Endothelial cell of umbilical vein (primary cell): ENCODE measurements around the gene CFAP46. TPM values are rescaled to one million over a fixed set of nuclear protein-coding genes. Genes with fewer than 3 reads are reported as not detected.

Source experiments
- BruUV-seq: library from RNA; stranded (reverse); fragments of 400-500 nt; replicated peaks from 2 replicates; lab custom pipeline; 2021; lab: Mats Ljungman, UMichigan
- CTCF ChIA-PET: fragments of 300-600, 350-600 bp; sonication (Branson Sonifier 250); formaldehyde crosslinking; loops from one replicate; lab custom pipeline; 2021; ENCODE audit warnings: antibody characterized with exemption, inconsistent platforms; lab: Charles Lee
- POLR2A ChIA-PET: fragments of 300-600, 350-600 bp; sonication (Branson Sonifier 250); formaldehyde crosslinking; loops from one replicate; lab custom pipeline; 2021; ENCODE audit warnings: antibody characterized with exemption, inconsistent platforms; lab: Charles Lee
- DNase-seq: peaks from one replicate; pipeline ENCODE4 v3.0.0-alpha.2; 2011; ENCODE audit warnings: low read depth, low spot score
- FAIRE-seq: peaks from 2 replicates; lab custom pipeline; 2011; peaks lifted over from hg19 to GRCh38; lab: Jason Lieb, UNC
- H2AFZ ChIP-seq: 2 replicates; pipeline ENCODE4 v1.6.0; 2012; ENCODE audit warnings: low read depth, low read length, control low read depth, inconsistent platforms
- H3K27ac ChIP-seq: 2 replicates; pipeline ENCODE4 v1.5.1; 2011; ENCODE audit warnings: low read depth, mild to moderate bottlenecking, control low read depth, low read length, moderate library complexity; ENCODE audit not compliant: insufficient read depth
- H3K27me3 ChIP-seq, 2 experiments: 2 replicates each; pipeline versions ENCODE4 v1.6.0 to v1.6.1; 2011; ENCODE audit warnings: low read length in 2 of 2, mixed read lengths in 1 of 2; ENCODE audit not compliant: control insufficient read depth in 2 of 2, insufficient read depth in 2 of 2
- H3K36me3 ChIP-seq, 2 experiments: 2 replicates in 1 of 2; 3 replicates in 1 of 2; pipeline ENCODE4 v1.5.1; 2011; ENCODE audit warnings: low read length in 2 of 2, mild to moderate bottlenecking in 1 of 2, moderate library complexity in 1 of 2; ENCODE audit not compliant: control insufficient read depth in 2 of 2, insufficient read depth in 2 of 2; ENCODE audit errors: extremely low read depth in 1 of 2
- H3K4me1 ChIP-seq: 3 replicates; pipeline ENCODE4 v1.5.1; 2011; ENCODE audit warnings: mild to moderate bottlenecking, low read length; ENCODE audit not compliant: control insufficient read depth, insufficient read depth; ENCODE audit errors: extremely low read depth
- H3K4me2 ChIP-seq: 2 replicates; pipeline ENCODE4 v1.6.1; 2011; ENCODE audit warnings: low read length, control low read depth, mixed read lengths; ENCODE audit not compliant: insufficient read depth
- H3K4me3 ChIP-seq, 3 experiments: fragments of 200-600 bp in 1 of 3; sonication (generic), shearing (Covaris generic) in 1 of 3; replicated peaks in 1 of 3; 2 replicates each; pipeline ENCODE4 v1.5.1; 2011 to 2016; ENCODE audit warnings: control low read depth in 3 of 3, low read length in 3 of 3, mild to moderate bottlenecking in 2 of 3, inconsistent platforms in 1 of 3, low read depth in 1 of 3, moderate library complexity in 1 of 3; ENCODE audit not compliant: insufficient read depth in 1 of 3
- H3K79me2 ChIP-seq: 2 replicates; pipeline ENCODE4 v1.6.0; 2012; ENCODE audit warnings: low read length, inconsistent platforms; ENCODE audit not compliant: control insufficient read depth, insufficient read depth
- H3K9ac ChIP-seq: replicated peaks from 2 replicates; pipeline ENCODE3; 2011; ENCODE audit warnings: low read length, control low read depth; ENCODE audit not compliant: insufficient read depth; ENCODE audit errors: extremely low read depth
- H3K9me1 ChIP-seq: replicated peaks from 3 replicates; pipeline ENCODE4 v1.6.0; 2011; ENCODE audit warnings: mild to moderate bottlenecking, low read length; ENCODE audit not compliant: control insufficient read depth, insufficient read depth; ENCODE audit errors: extremely low read depth
- H3K9me3 ChIP-seq: replicated peaks from 2 replicates; pipeline ENCODE4 v1.5.1; 2012; ENCODE audit warnings: low read length, inconsistent platforms; ENCODE audit not compliant: control insufficient read depth, insufficient read depth
- H4K20me1 ChIP-seq: replicated peaks from 2 replicates; pipeline ENCODE3; 2011; ENCODE audit warnings: mild to moderate bottlenecking, low read length; ENCODE audit not compliant: control insufficient read depth, insufficient read depth; ENCODE audit errors: extremely low read depth
- EZH2 ChIP-seq: IDR thresholded peaks from 2 replicates; pipeline ENCODE4 v1.6.1; 2012; ENCODE audit warnings: borderline replicate concordance, low read depth, mild to moderate bottlenecking, moderate library complexity, low read length, inconsistent platforms; ENCODE audit not compliant: severe bottlenecking
- FOS ChIP-seq: IDR thresholded peaks from 2 replicates; pipeline ENCODE4 v1.6.1; 2011; ENCODE audit warnings: mild to moderate bottlenecking, low read length, moderate library complexity, borderline replicate concordance; ENCODE audit not compliant: insufficient read depth
- GATA2 ChIP-seq: IDR thresholded peaks from 2 replicates; pipeline ENCODE4 v1.7.0; 2011; ENCODE audit warnings: low read depth, mild to moderate bottlenecking, moderate library complexity, mixed read lengths, low read length; ENCODE audit not compliant: insufficient read length, insufficient read depth
- JUN ChIP-seq: IDR thresholded peaks from 2 replicates; pipeline ENCODE4 v1.6.1; 2011; ENCODE audit warnings: borderline replicate concordance, low read depth; ENCODE audit not compliant: insufficient read length, insufficient read depth
- MYC ChIP-seq: IDR thresholded peaks from one replicate; pipeline ENCODE4 v1.6.1; 2011; ENCODE audit warnings: mild to moderate bottlenecking, low read depth, low read length
- POLR2A ChIP-seq: IDR thresholded peaks from 2 replicates; pipeline ENCODE4 v1.6.1; 2012; ENCODE audit warnings: low read depth, mild to moderate bottlenecking, control low read depth, low read length
- POLR2AphosphoS5 ChIP-seq: IDR thresholded peaks from 2 replicates; pipeline ENCODE4 v1.6.1; 2012; ENCODE audit warnings: low read depth, mild to moderate bottlenecking, control low read depth, low read length, moderate library complexity; ENCODE audit not compliant: insufficient read depth
- dilution Hi-C: fragments of 300-500 bp; cut with MboI; formaldehyde crosslinking; loops from one replicate; pipeline ENCODE4 v1.15.0; 2019; ENCODE audit warnings: low sequenced_read_pairs; ENCODE audit not compliant: extremely low pct_ligation_motif_present
- intact Hi-C: fragments of 100-400 bp; cut with micrococcal nuclease; formaldehyde crosslinking; loops from one replicate; pipeline ENCODE4 v1.10.0; 2022
- polyA plus RNA-seq, 4 experiments: library from polyadenylated mRNA; depleted of rRNA in 3 of 4; stranded (reverse) in 3 of 4; unstranded in 1 of 4; fragments of >200 nt; gene quantifications; 2 replicates each; pipeline versions ENCODE4 v1.2.1 to v1.2.3, GENCODE V29; 2011 to 2012; ENCODE audit warnings: missing spikeins in 1 of 4
- total RNA-seq: library from RNA; stranded (reverse); gene quantifications from 2 replicates; pipeline ENCODE4 v1.2.3, GENCODE V29; 2021
- TF ChIP-seq, protein P1 (sequence below), 2 donors: IDR thresholded peaks; 1 replicate in 1 of 2; 2 replicates in 1 of 2; pipeline ENCODE4 v1.5.1; 2011; ENCODE audit warnings: low read length in 2 of 2, mild to moderate bottlenecking in 2 of 2, moderate library complexity in 2 of 2, control low read depth in 1 of 2, inconsistent platforms in 1 of 2, low read depth in 1 of 2; ENCODE audit not compliant: insufficient read depth in 1 of 2; ENCODE audit errors: extremely low read depth in 1 of 2
- TF ChIP-seq, protein P2 (sequence below): IDR thresholded peaks from 2 replicates; pipeline ENCODE4 v1.6.1; 2011; ENCODE audit not compliant: insufficient read depth, insufficient read length

The CFAP46 gene
- total and polyA plus RNA-seq, 2 donors (not counting 3 experiments of a cell fraction or from before 2014, with no cell fraction given) = 0.75 to 0.98 TPM

- no peak overlapping the region for H3K9ac ChIP-seq
- no TSS peak for BruUV-seq
- no peaks in the 10 kb centered on the region for H3K36me3 ChIP-seq
- no peaks in the 10 kb centered on the region for H3K79me2 ChIP-seq
- FAIRE-seq (no peak), DNase-seq (no peak)
- TF ChIP-seq POLR2AphosphoS5 (no peak), MYC (no peak), POLR2A (no peak), JUN (no peak)
- TF ChIP-seq, protein P1, sequence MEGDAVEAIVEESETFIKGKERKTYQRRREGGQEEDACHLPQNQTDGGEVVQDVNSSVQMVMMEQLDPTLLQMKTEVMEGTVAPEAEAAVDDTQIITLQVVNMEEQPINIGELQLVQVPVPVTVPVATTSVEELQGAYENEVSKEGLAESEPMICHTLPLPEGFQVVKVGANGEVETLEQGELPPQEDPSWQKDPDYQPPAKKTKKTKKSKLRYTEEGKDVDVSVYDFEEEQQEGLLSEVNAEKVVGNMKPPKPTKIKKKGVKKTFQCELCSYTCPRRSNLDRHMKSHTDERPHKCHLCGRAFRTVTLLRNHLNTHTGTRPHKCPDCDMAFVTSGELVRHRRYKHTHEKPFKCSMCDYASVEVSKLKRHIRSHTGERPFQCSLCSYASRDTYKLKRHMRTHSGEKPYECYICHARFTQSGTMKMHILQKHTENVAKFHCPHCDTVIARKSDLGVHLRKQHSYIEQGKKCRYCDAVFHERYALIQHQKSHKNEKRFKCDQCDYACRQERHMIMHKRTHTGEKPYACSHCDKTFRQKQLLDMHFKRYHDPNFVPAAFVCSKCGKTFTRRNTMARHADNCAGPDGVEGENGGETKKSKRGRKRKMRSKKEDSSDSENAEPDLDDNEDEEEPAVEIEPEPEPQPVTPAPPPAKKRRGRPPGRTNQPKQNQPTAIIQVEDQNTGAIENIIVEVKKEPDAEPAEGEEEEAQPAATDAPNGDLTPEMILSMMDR (IDR thresholded peaks at IDR 0.05; ENCODE audit: extremely low read depth in 1 of 2, insufficient read depth in 1 of 2, low read depth in 1 of 2, low read length in 2 of 2) = no peak
- no peaks in the 10 kb centered on the region for H3K9me1 ChIP-seq
- POLR2A ChIA-PET = no interaction called here
- H3K4me3 ChIP-seq = no peak overlapping the region
- H3K4me1 ChIP-seq = no peaks in the 10 kb centered on the region
- no peak overlapping the region for H3K27ac ChIP-seq
- dilution Hi-C loops (no loop called here), intact Hi-C loops (no loop called here)
- H3K27me3 ChIP-seq = no peaks in the 10 kb centered on the region
- H3K4me2 ChIP-seq = no peak overlapping the region
- no peaks in the 10 kb centered on the region for H3K9me3 ChIP-seq
- CTCF ChIA-PET = no interaction called here
- no peaks in the 10 kb centered on the region for H4K20me1 ChIP-seq
- no peak overlapping the region for H2AFZ ChIP-seq
Observed at GRCh38 chr10:132910186-132910880, 32.0 kb downstream of the CFAP46 start.

- Histone ChIP-seq H3K4me3 (no peak overlapping the region), H3K79me2 (no peaks in the 10 kb centered on the region), H4K20me1 (no peaks in the 10 kb centered on the region), H3K4me1 (no peaks in the 10 kb centered on the region), H3K9me1 (no peaks in the 10 kb centered on the region), H3K27ac (no peak overlapping the region), H3K4me2 (no peak overlapping the region), H3K9me3 (no peaks in the 10 kb centered on the region), H3K27me3 (no peaks in the 10 kb centered on the region), H3K36me3 (no peaks in the 10 kb centered on the region), H2AFZ (no peak overlapping the region), H3K9ac (no peak overlapping the region)
- DNase-seq (no peak), FAIRE-seq (no peak)
- CTCF ChIA-PET = no interaction called here
- intact Hi-C loops = no loop called here
- TF ChIP-seq, protein P1 (IDR thresholded peaks at IDR 0.05; ENCODE audit: extremely low read depth in 1 of 2, insufficient read depth in 1 of 2, low read depth in 1 of 2, low read length in 2 of 2) = no peak
- TF ChIP-seq EZH2 (no peak), GATA2 (no peak), POLR2A (no peak), POLR2AphosphoS5 (no peak), MYC (no peak), FOS (no peak), JUN (no peak)
- TF ChIP-seq, protein P2, sequence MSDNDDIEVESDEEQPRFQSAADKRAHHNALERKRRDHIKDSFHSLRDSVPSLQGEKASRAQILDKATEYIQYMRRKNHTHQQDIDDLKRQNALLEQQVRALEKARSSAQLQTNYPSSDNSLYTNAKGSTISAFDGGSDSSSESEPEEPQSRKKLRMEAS = no peak
- POLR2A ChIA-PET = no interaction called here
- no TSS peak for BruUV-seq
- dilution Hi-C loops = no loop called here
Observed at GRCh38 chr10:132909491-132910071, 32.8 kb downstream of the CFAP46 start.
